Osteoblast (primary cell): ENCODE results near the gene ADORA2A. TPM values are rescaled to one million over a fixed set of nuclear protein-coding genes. Genes with fewer than 3 reads are reported as not detected.

ENCODE experiments used
- DNase-seq: peaks from one replicate; pipeline ENCODE4 v3.0.0; 2011; ENCODE audit warnings: low spot score, mixed read lengths; ENCODE audit not compliant: insufficient read length; ENCODE audit errors: missing footprints
- H2AFZ ChIP-seq: 2 replicates; pipeline ENCODE4 v1.6.0; 2011; ENCODE audit warnings: mild to moderate bottlenecking, low read length
- H3K27ac ChIP-seq: 2 replicates; pipeline ENCODE4 v1.5.1; 2011; ENCODE audit warnings: mild to moderate bottlenecking, low read depth, low read length, moderate library complexity
- H3K27me3 ChIP-seq: 2 replicates; pipeline ENCODE4 v1.6.0; 2012; ENCODE audit warnings: mild to moderate bottlenecking, control low read depth, inconsistent platforms, low read length, moderate library complexity; ENCODE audit not compliant: insufficient read depth
- H3K36me3 ChIP-seq: 2 replicates; pipeline ENCODE4 v1.5.1; 2011; ENCODE audit warnings: mild to moderate bottlenecking, low read length, control low read depth, moderate library complexity; ENCODE audit not compliant: insufficient read depth
- H3K4me1 ChIP-seq: 2 replicates; pipeline ENCODE4 v1.5.1; 2011; ENCODE audit warnings: mild to moderate bottlenecking, low read length, control low read depth, moderate library complexity; ENCODE audit not compliant: insufficient read depth
- H3K4me2 ChIP-seq: 2 replicates; pipeline ENCODE4 v1.6.0; 2011; ENCODE audit warnings: mild to moderate bottlenecking, low read length; ENCODE audit not compliant: insufficient read depth
- H3K4me3 ChIP-seq: fragments of 200-600 bp; sonication (generic); 3 replicates; pipeline ENCODE4 v1.5.1; 2012; ENCODE audit warnings: mild to moderate bottlenecking, low read length, inconsistent platforms; ENCODE audit not compliant: insufficient read depth
- H3K79me2 ChIP-seq: 2 replicates; pipeline ENCODE4 v1.6.0; 2012; ENCODE audit warnings: mild to moderate bottlenecking, low read length, control low read depth, inconsistent platforms; ENCODE audit not compliant: insufficient read depth
- H3K9me3 ChIP-seq: 2 replicates; pipeline ENCODE4 v1.5.1; 2011; ENCODE audit warnings: low read depth, low read length, control low read depth
- H4K20me1 ChIP-seq: 2 replicates; pipeline ENCODE4 v1.6.0; 2012; ENCODE audit warnings: mild to moderate bottlenecking, low read length, control low read depth; ENCODE audit not compliant: insufficient read depth
- total RNA-seq: library from RNA; depleted of rRNA; stranded (reverse); fragments of >200 nt; gene quantifications from 2 replicates; pipeline ENCODE4 v1.2.3, GENCODE V29; 2012
- TF ChIP-seq, protein P1 (sequence below): IDR thresholded peaks from 2 replicates; pipeline ENCODE4 v1.5.1; 2011; ENCODE audit warnings: mild to moderate bottlenecking, low read depth, low read length, moderate library complexity; ENCODE audit errors: extremely low read depth

ADORA2A gene
- total RNA-seq, 1 donor = 0.72 TPM

GRCh38 chr22:24444729-24445466, 17.5 kb downstream of the ADORA2A start:
- Histone ChIP-seq H3K27me3 (peaks cover 3% of the 10 kb centered on the region), H3K36me3 (no peaks in the 10 kb centered on the region), H3K9me3 (no peaks in the 10 kb centered on the region), H3K4me2 (no peak overlapping the region), H3K4me3 (no peak overlapping the region), H2AFZ (no peak overlapping the region), H3K4me1 (peaks cover 8% of the 10 kb centered on the region), H3K27ac (no peak overlapping the region), H4K20me1 (no peaks in the 10 kb centered on the region), H3K79me2 (no peaks in the 10 kb centered on the region)
- TF ChIP-seq, protein P1, sequence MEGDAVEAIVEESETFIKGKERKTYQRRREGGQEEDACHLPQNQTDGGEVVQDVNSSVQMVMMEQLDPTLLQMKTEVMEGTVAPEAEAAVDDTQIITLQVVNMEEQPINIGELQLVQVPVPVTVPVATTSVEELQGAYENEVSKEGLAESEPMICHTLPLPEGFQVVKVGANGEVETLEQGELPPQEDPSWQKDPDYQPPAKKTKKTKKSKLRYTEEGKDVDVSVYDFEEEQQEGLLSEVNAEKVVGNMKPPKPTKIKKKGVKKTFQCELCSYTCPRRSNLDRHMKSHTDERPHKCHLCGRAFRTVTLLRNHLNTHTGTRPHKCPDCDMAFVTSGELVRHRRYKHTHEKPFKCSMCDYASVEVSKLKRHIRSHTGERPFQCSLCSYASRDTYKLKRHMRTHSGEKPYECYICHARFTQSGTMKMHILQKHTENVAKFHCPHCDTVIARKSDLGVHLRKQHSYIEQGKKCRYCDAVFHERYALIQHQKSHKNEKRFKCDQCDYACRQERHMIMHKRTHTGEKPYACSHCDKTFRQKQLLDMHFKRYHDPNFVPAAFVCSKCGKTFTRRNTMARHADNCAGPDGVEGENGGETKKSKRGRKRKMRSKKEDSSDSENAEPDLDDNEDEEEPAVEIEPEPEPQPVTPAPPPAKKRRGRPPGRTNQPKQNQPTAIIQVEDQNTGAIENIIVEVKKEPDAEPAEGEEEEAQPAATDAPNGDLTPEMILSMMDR = no peak
- peak; percentile 35 for DNase-seq

GRCh38 chr22:24445481-24446259, 18.3 kb downstream of the ADORA2A start:
- Histone ChIP-seq H3K4me1 (peaks cover 8% of the 10 kb centered on the region), H3K4me2 (no peak overlapping the region), H3K27ac (no peak overlapping the region), H3K27me3 (peaks cover 3% of the 10 kb centered on the region), H2AFZ (no peak overlapping the region), H3K9me3 (no peaks in the 10 kb centered on the region), H3K36me3 (no peaks in the 10 kb centered on the region), H4K20me1 (no peaks in the 10 kb centered on the region), H3K4me3 (no peak overlapping the region), H3K79me2 (no peaks in the 10 kb centered on the region)
- DNase-seq = peak; percentile 68
- TF ChIP-seq, protein P1 = no peak

- Histone ChIP-seq H4K20me1 (no peaks in the 10 kb centered on the region), H3K4me1 (peaks cover 8% of the 10 kb centered on the region), H3K4me2 (no peak overlapping the region), H3K27ac (no peak overlapping the region), H3K9me3 (no peaks in the 10 kb centered on the region), H3K27me3 (peaks cover 3% of the 10 kb centered on the region), H3K4me3 (no peak overlapping the region), H2AFZ (no peak overlapping the region), H3K36me3 (no peaks in the 10 kb centered on the region), H3K79me2 (no peaks in the 10 kb centered on the region)
- no peak for DNase-seq
- TF ChIP-seq, protein P1 = no peak
These were observed 18.8 kb downstream of the ADORA2A start for GRCh38 chr22:24446260-24446611.

- Histone ChIP-seq H2AFZ (no peak overlapping the region), H4K20me1 (no peaks in the 10 kb centered on the region), H3K79me2 (no peaks in the 10 kb centered on the region), H3K27me3 (peaks cover 7% of the 10 kb centered on the region), H3K27ac (no peak overlapping the region), H3K9me3 (no peaks in the 10 kb centered on the region), H3K36me3 (no peaks in the 10 kb centered on the region), H3K4me3 (no peak overlapping the region), H3K4me1 (peaks cover under 1% of the 10 kb centered on the region), H3K4me2 (no peak overlapping the region)
- TF ChIP-seq, protein P1 = no peak
- no peak for DNase-seq
These were observed 23.2 kb downstream of the ADORA2A start for GRCh38 chr22:24450610-24451009.
